Mesenchymal stem cell (in vitro differentiated cells and primary cell): ENCODE measurements around the gene NOMO2.
"Not testable (repeated sequence)": the region's sequence is repeated elsewhere in the genome, so short reads cannot be mapped to it uniquely, and the experiment has no call there.

Source experiments
- DNase-seq: peaks from one replicate; pipeline ENCODE4 v3.0.0-alpha.2; 2013
- H2AFZ ChIP-seq: one replicate; pipeline ENCODE4 v1.6.1; 2013; ENCODE audit warnings: low read depth, mild to moderate bottlenecking, control low read depth, inconsistent platforms, low read length, moderate library complexity
- H2AK5ac ChIP-seq: 2 replicates; pipeline ENCODE4 v1.6.1; 2013; ENCODE audit warnings: low read length, moderate library complexity, mild to moderate bottlenecking, inconsistent platforms; ENCODE audit not compliant: severe bottlenecking
- H2BK120ac ChIP-seq: one replicate; pipeline ENCODE4 v1.6.1; 2013; ENCODE audit warnings: low read depth, mild to moderate bottlenecking, inconsistent platforms, low read length, moderate library complexity
- H2BK12ac ChIP-seq, 2 experiments: one replicate each; pipeline ENCODE4 v1.6.1; 2013; ENCODE audit warnings: inconsistent platforms in 2 of 2, low read length in 2 of 2, mild to moderate bottlenecking in 2 of 2, moderate library complexity in 2 of 2, control low read depth in 1 of 2
- H2BK15ac ChIP-seq: one replicate; pipeline ENCODE4 v1.6.1; 2013; ENCODE audit warnings: mild to moderate bottlenecking, low read depth, inconsistent platforms; ENCODE audit not compliant: poor library complexity, severe bottlenecking
- H2BK5ac ChIP-seq: 2 replicates; pipeline ENCODE4 v1.6.1; 2013; ENCODE audit warnings: low read depth, mild to moderate bottlenecking, low read length, control low read depth, inconsistent platforms; ENCODE audit not compliant: poor library complexity, severe bottlenecking
- H3K14ac ChIP-seq, 2 experiments: one replicate each; pipeline ENCODE4 v1.6.1; 2013; ENCODE audit warnings: inconsistent platforms in 2 of 2, low read length in 2 of 2, control low read depth in 1 of 2, mild to moderate bottlenecking in 1 of 2, moderate library complexity in 1 of 2
- H3K18ac ChIP-seq, 2 experiments: one replicate each; pipeline ENCODE4 v1.6.1; 2013; ENCODE audit warnings: inconsistent platforms in 2 of 2, low read length in 2 of 2, control low read depth in 1 of 2, low read depth in 1 of 2, mild to moderate bottlenecking in 1 of 2
- H3K23ac ChIP-seq, 2 experiments: one replicate each; pipeline ENCODE4 v1.6.1; 2013; ENCODE audit warnings: inconsistent platforms in 2 of 2, low read length in 2 of 2, mild to moderate bottlenecking in 2 of 2, moderate library complexity in 2 of 2, control low read depth in 1 of 2
- H3K27ac ChIP-seq: 2 replicates; pipeline ENCODE4 v1.5.1; 2013; ENCODE audit warnings: mild to moderate bottlenecking, moderate library complexity, low read length, control low read depth, inconsistent platforms; ENCODE audit not compliant: poor library complexity, severe bottlenecking
- H3K27me3 ChIP-seq, 2 experiments: 2 replicates each; pipeline versions ENCODE4 v1.6.1 to v1.7.0; 2013; ENCODE audit warnings: low read length in 2 of 2, mild to moderate bottlenecking in 2 of 2, moderate library complexity in 2 of 2, control low read depth in 1 of 2, inconsistent platforms in 1 of 2; ENCODE audit not compliant: control insufficient read depth in 1 of 2, insufficient read depth in 1 of 2
- H3K36me3 ChIP-seq, 2 experiments: 2 replicates each; pipeline versions ENCODE4 v1.6.1 to v1.7.0; 2013; ENCODE audit warnings: low read length in 2 of 2, control low read depth in 1 of 2, inconsistent platforms in 1 of 2, low read depth in 1 of 2, mild to moderate bottlenecking in 1 of 2; ENCODE audit not compliant: insufficient read depth in 2 of 2, control insufficient read depth in 1 of 2
- H3K4ac ChIP-seq, 2 experiments: one replicate each; pipeline ENCODE4 v1.6.1; 2013; ENCODE audit warnings: inconsistent platforms in 2 of 2, low read length in 2 of 2, mild to moderate bottlenecking in 2 of 2, moderate library complexity in 2 of 2, control low read depth in 1 of 2, low read depth in 1 of 2
- H3K4me1 ChIP-seq: 2 replicates; pipeline ENCODE4 v1.6.1; 2013; ENCODE audit warnings: low read depth, low read length, control low read depth; ENCODE audit not compliant: control insufficient read depth, insufficient read depth
- H3K4me2 ChIP-seq: 2 replicates; pipeline ENCODE4 v1.6.1; 2013; ENCODE audit warnings: low read length, mild to moderate bottlenecking, inconsistent platforms; ENCODE audit not compliant: poor library complexity, severe bottlenecking
- H3K4me3 ChIP-seq, 2 experiments: 2 replicates each; pipeline versions ENCODE4 v1.5.1 to v1.7.0; 2013; ENCODE audit warnings: low read length in 2 of 2, mild to moderate bottlenecking in 2 of 2, control low read depth in 1 of 2, low read depth in 1 of 2; ENCODE audit not compliant: insufficient read depth in 1 of 2
- H3K79me1 ChIP-seq: replicated peaks from 2 replicates; pipeline ENCODE4 v1.6.1; 2013; ENCODE audit warnings: mild to moderate bottlenecking, control low read depth, low read length, inconsistent platforms; ENCODE audit not compliant: poor library complexity, severe bottlenecking
- H3K9ac ChIP-seq: 2 replicates; pipeline ENCODE4 v1.7.0; 2013; ENCODE audit warnings: mild to moderate bottlenecking, low read length, moderate library complexity
- H3K9me3 ChIP-seq: 2 replicates; pipeline ENCODE4 v1.7.0; 2013; ENCODE audit warnings: mild to moderate bottlenecking, low read length; ENCODE audit not compliant: control insufficient read depth
- H4K8ac ChIP-seq: one replicate; pipeline ENCODE4 v1.6.1; 2013; ENCODE audit warnings: inconsistent platforms, mild to moderate bottlenecking, low read length, moderate library complexity
- H4K91ac ChIP-seq: one replicate; pipeline ENCODE4 v1.6.1; 2013; ENCODE audit warnings: mild to moderate bottlenecking, low read length, inconsistent platforms
- WGBS: methylation state at CpG from one replicate; pipeline ENCODE4 v1.1.7; 2013; ENCODE audit warnings: mixed read lengths; 5-methylcytosine and 5-hydroxymethylcytosine counted together

NOMO2 gene

GRCh38 chr16:18582902-18583301 is 21.0 kb upstream of the NOMO2 start:
- Histone ChIP-seq H2AK5ac (no peak overlapping the region), H3K4me1 (no peaks in the 10 kb centered on the region), H2AFZ (no peak overlapping the region), H4K8ac (no peak overlapping the region), H3K23ac (no peak overlapping the region), H3K27ac (no peak overlapping the region), H3K4me3 (no peak overlapping the region), H3K18ac (no peak overlapping the region), H4K91ac (no peak overlapping the region), H2BK5ac (no peak overlapping the region), H2BK12ac (no peak overlapping the region), H2BK15ac (no peak overlapping the region), H3K36me3 (no peaks in the 10 kb centered on the region), H3K4me2 (no peak overlapping the region), H3K4ac (no peak overlapping the region), H3K9me3 (no peaks in the 10 kb centered on the region), H3K79me1 (no peaks in the 10 kb centered on the region), H2BK120ac (no peak overlapping the region), H3K9ac (no peak overlapping the region), H3K27me3 (no peaks in the 10 kb centered on the region), H3K14ac (no peak overlapping the region)
- 100% methylated on average over 1 of the region's 1 CpG for WGBS
- DNase-seq = no peak

- not testable (repeated sequence) for H3K27ac ChIP-seq, H3K4ac ChIP-seq, H3K18ac ChIP-seq, H3K9ac ChIP-seq, H2BK120ac ChIP-seq, H3K27me3 ChIP-seq, H2BK12ac ChIP-seq, H4K91ac ChIP-seq, H3K36me3 ChIP-seq, H3K14ac ChIP-seq, H2BK15ac ChIP-seq, H3K4me2 ChIP-seq, H3K79me1 ChIP-seq, H3K9me3 ChIP-seq, DNase-seq, H3K4me3 ChIP-seq, H2AFZ ChIP-seq, H4K8ac ChIP-seq, H2AK5ac ChIP-seq, H2BK5ac ChIP-seq, H3K23ac ChIP-seq, H3K4me1 ChIP-seq
- 100% methylated on average over 1 of the region's 5 CpGs for WGBS
Observed at GRCh38 chr16:18580396-18580795, 18.5 kb upstream of the NOMO2 start.

- H2BK15ac ChIP-seq, H4K8ac ChIP-seq, H2BK120ac ChIP-seq, H2BK5ac ChIP-seq, DNase-seq, H3K9me3 ChIP-seq, H3K9ac ChIP-seq, H2BK12ac ChIP-seq, H2AK5ac ChIP-seq, H3K36me3 ChIP-seq, H3K79me1 ChIP-seq, H3K4me2 ChIP-seq, H3K27me3 ChIP-seq, H4K91ac ChIP-seq, H3K4me1 ChIP-seq, H3K4me3 ChIP-seq, H3K18ac ChIP-seq, H3K23ac ChIP-seq, H3K14ac ChIP-seq, H3K27ac ChIP-seq, H2AFZ ChIP-seq, H3K4ac ChIP-seq: not testable (repeated sequence)
- 100% methylated on average over 1 of the region's 2 CpGs for WGBS
Observed at GRCh38 chr16:18579261-18579660, 17.4 kb upstream of the NOMO2 start.

GRCh38 chr16:18577942-18578341 is 16.0 kb upstream of the NOMO2 start:
- H3K14ac ChIP-seq, H3K23ac ChIP-seq, H2BK120ac ChIP-seq, H3K4ac ChIP-seq, H2BK15ac ChIP-seq, H3K4me3 ChIP-seq, H3K36me3 ChIP-seq, H3K4me2 ChIP-seq, H3K79me1 ChIP-seq, H3K27ac ChIP-seq, DNase-seq, H3K27me3 ChIP-seq, H2BK12ac ChIP-seq, H3K18ac ChIP-seq, H3K9me3 ChIP-seq, H4K91ac ChIP-seq, H2AK5ac ChIP-seq, H2BK5ac ChIP-seq, H3K4me1 ChIP-seq, H3K9ac ChIP-seq, H4K8ac ChIP-seq, H2AFZ ChIP-seq: not testable (repeated sequence)
- no CpG with 5 or more reads among the region's 1 CpG for WGBS
